ENCODE measurements around the gene RGCC.

The RGCC gene

DNA sequence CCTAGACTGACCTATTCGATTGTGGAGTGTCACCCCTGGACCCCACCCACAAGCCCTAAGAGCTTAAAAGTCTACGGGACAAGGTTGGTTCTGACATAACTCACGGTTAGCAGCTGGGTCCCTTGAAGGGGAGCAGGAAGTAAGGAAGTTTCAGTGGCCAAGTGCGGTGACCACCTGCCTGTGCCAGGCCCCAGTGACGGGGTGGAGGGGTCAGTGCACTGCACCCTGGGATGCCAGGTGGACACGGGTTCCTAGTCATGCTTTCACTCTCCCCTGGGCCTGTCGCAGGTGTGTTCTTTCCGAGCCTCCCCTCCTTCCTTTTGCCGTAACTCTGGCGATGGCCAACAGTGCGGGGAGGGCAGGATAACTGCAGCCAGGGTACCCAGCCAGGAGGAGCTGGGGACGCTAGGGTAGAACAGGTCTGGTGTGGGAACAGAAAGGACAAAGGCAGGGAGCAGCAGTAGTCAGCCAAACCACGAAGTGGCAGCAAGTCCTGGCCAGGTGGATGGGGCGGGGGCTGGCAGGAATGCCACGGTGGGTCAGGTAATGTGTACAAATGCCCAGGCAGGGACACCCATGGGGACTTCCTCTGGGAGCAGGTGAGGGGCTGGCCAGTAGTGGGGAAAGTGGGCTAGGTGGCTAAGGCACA is 58.3 kb downstream of the RGCC start:
- no peak overlapping the region for H3K4me3 ChIP-seq (ENCODE audit: low read depth, low read length)
- TF ChIP-seq, protein P1, sequence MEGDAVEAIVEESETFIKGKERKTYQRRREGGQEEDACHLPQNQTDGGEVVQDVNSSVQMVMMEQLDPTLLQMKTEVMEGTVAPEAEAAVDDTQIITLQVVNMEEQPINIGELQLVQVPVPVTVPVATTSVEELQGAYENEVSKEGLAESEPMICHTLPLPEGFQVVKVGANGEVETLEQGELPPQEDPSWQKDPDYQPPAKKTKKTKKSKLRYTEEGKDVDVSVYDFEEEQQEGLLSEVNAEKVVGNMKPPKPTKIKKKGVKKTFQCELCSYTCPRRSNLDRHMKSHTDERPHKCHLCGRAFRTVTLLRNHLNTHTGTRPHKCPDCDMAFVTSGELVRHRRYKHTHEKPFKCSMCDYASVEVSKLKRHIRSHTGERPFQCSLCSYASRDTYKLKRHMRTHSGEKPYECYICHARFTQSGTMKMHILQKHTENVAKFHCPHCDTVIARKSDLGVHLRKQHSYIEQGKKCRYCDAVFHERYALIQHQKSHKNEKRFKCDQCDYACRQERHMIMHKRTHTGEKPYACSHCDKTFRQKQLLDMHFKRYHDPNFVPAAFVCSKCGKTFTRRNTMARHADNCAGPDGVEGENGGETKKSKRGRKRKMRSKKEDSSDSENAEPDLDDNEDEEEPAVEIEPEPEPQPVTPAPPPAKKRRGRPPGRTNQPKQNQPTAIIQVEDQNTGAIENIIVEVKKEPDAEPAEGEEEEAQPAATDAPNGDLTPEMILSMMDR (IDR thresholded peaks at IDR 0.05; ENCODE audit: borderline replicate concordance, insufficient read depth, low read depth, low read length), result no peak

DNA sequence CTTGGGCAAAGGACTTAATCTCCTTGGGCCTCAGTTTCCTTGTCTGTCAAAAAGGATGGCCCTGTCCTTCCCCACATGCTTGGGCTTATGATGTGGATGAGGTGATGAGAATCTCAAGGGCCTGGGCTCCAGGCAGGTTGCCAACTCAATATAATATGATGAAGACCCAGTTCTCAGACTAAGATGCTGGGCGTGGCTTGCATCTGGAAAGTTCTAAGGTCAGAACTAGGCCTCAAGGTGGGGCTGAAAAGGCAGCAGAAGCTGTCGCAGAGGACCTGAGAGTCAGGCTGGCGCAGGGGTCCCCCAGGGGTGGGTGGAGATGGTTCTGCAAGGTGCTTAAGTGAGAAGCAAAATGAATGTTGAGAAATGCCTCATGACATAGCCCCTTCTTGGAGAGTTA is 58.8 kb downstream of the RGCC start:
- TF ChIP-seq, protein P1 (IDR thresholded peaks at IDR 0.05; ENCODE audit: borderline replicate concordance, insufficient read depth, low read depth, low read length), result no peak
- no peak overlapping the region for H3K4me3 ChIP-seq (ENCODE audit: low read depth, low read length)

DNA sequence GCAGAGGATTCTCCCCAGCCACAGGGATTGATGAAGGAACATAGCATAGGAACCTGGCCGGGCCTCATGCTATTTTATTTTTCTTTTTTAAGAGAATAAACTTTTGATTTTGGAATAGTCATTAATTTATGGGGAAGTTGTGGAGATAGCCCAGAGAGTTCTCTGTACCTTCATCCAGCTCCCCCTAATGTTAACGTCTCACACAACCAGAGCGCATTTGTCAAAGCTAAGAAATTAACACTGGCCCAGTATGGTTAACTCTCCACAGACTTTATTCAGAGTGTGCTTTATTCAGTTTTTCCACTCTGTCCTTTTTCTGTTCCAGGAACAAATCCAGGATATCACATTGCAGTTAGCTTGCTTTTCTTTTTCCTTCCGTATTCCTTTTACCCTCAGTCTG is 59.4 kb downstream of the RGCC start:
- no peak overlapping the region for H3K4me3 ChIP-seq (ENCODE audit: low read depth, low read length)
- TF ChIP-seq, protein P1 (IDR thresholded peaks at IDR 0.05; ENCODE audit: borderline replicate concordance, insufficient read depth, low read depth, low read length), result no peak

DNA sequence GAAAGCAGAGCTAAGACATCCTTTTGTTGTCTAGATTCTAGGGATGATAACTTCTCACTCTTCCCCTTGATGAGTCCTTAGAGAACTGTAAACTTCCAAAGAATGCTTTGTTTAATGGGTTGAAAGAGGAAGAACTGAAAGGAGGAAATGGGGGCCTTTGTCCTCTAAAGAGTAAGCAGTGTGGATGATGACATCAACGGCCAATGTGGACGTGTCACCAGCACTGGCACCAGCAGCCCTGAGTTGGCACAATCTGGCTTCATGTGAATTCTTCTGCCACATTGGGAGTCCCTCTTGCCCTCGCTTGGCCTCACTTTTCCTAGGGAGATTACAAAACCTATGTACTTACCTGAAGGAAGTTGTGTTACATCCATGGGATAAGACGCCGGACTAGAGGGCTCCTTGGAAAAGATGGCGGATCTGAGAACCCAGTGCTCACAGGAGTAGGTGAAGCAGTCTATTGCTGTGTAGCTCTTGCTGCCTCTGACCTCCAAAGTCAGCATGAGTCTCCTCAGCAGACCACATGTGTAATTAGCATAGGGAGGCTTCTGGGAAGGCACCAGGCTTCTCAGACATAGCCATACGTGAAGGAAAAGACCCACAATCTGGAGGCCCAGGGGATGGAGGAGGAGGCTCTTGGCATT is 62.8 kb downstream of the RGCC start:
- TF ChIP-seq, protein P1 (IDR thresholded peaks at IDR 0.05; ENCODE audit: borderline replicate concordance, insufficient read depth, low read depth, low read length), result no peak
- no peak overlapping the region for H3K4me3 ChIP-seq (ENCODE audit: low read depth, low read length)
